Naive thymus-derived CD4-positive, alpha-beta T cell (primary cell): ENCODE data around the gene CDC42SE1. TPM values are rescaled to one million over a fixed set of nuclear protein-coding genes. Genes with fewer than 3 reads are reported as not detected.

ENCODE experiments used
- ATAC-seq: fragments of 150-1000 bp; cut with Tn5 transposase; 2 replicates; pipeline ENCODE4 v1.10.0; 2021; ENCODE audit warnings: mild to moderate bottlenecking, moderate library complexity
- CTCF ChIA-PET: fragments of 350-600 bp; sonication (Branson Sonifier 250); formaldehyde crosslinking; loops from one replicate; lab custom pipeline; 2021; ENCODE audit warnings: antibody characterized with exemption; lab: Charles Lee
- POLR2A ChIA-PET: fragments of 350-600 bp; sonication (Branson Sonifier 250); formaldehyde crosslinking; loops from one replicate; lab custom pipeline; 2021; ENCODE audit warnings: antibody characterized with exemption, inconsistent platforms; lab: Charles Lee
- DNase-seq, 9 donors: peaks; one replicate each; pipeline versions ENCODE4 v3.0.0 to v3.0.0-alpha.2; 2020 to 2022; ENCODE audit warnings: mixed read lengths in 1 of 9
- H3K27ac ChIP-seq: one replicate; pipeline ENCODE4 v1.7.0; 2013; ENCODE audit warnings: mild to moderate bottlenecking, low read depth, low read length, moderate library complexity
- H3K27me3 ChIP-seq, 2 donors: one replicate each; pipeline ENCODE4 v1.7.0; 2013; ENCODE audit warnings: low read length in 2 of 2, mild to moderate bottlenecking in 2 of 2, moderate library complexity in 2 of 2; ENCODE audit not compliant: control insufficient read depth in 2 of 2, insufficient read depth in 2 of 2
- H3K36me3 ChIP-seq, 3 experiments: 1 replicate in 2 of 3; 2 replicates in 1 of 3; pipeline ENCODE4 v1.7.0; 2013; ENCODE audit warnings: low read length in 3 of 3, mild to moderate bottlenecking in 3 of 3, moderate library complexity in 1 of 3; ENCODE audit not compliant: insufficient read depth in 3 of 3, control insufficient read depth in 2 of 3
- H3K4me1 ChIP-seq, 2 donors: one replicate each; pipeline ENCODE4 v1.7.0; 2013; ENCODE audit warnings: low read length in 2 of 2, mild to moderate bottlenecking in 2 of 2, moderate library complexity in 1 of 2; ENCODE audit not compliant: control insufficient read depth in 2 of 2, insufficient read depth in 2 of 2
- H3K4me3 ChIP-seq: 2 replicates; pipeline ENCODE4 v1.7.0; 2013; ENCODE audit warnings: mild to moderate bottlenecking, low read length
- H3K9me3 ChIP-seq, 3 experiments: 1 replicate in 2 of 3; 2 replicates in 1 of 3; pipeline ENCODE4 v1.7.0; 2013; ENCODE audit warnings: low read length in 3 of 3; ENCODE audit not compliant: control insufficient read depth in 2 of 3
- H3K27ac Mint-ChIP-seq, 9 donors: one replicate each; pipeline ENCODE4 v1.8.0; 2020 to 2022; ENCODE audit warnings: mixed read lengths in 9 of 9, mild to moderate bottlenecking in 8 of 9, moderate library complexity in 5 of 9, inconsistent platforms in 2 of 9
- H3K27me3 Mint-ChIP-seq, 5 donors: one replicate each; pipeline ENCODE4 v1.8.0; 2021 to 2022; ENCODE audit warnings: mixed read lengths in 5 of 5, mild to moderate bottlenecking in 1 of 5
- H3K36me3 Mint-ChIP-seq, 5 donors: one replicate each; pipeline ENCODE4 v1.8.0; 2020 to 2022; ENCODE audit warnings: mixed read lengths in 5 of 5, mild to moderate bottlenecking in 3 of 5, inconsistent platforms in 1 of 5
- H3K4me1 Mint-ChIP-seq, 7 donors: one replicate each; pipeline ENCODE4 v1.8.0; 2020 to 2022; ENCODE audit warnings: mixed read lengths in 7 of 7, mild to moderate bottlenecking in 3 of 7, inconsistent platforms in 1 of 7
- H3K4me3 Mint-ChIP-seq, 10 donors: one replicate each; pipeline ENCODE4 v1.8.0; 2020 to 2022; ENCODE audit warnings: mild to moderate bottlenecking in 10 of 10, mixed read lengths in 10 of 10, moderate library complexity in 6 of 10, inconsistent platforms in 2 of 10
- H3K9me3 Mint-ChIP-seq, 11 donors: one replicate each; pipeline ENCODE4 v1.8.0; 2020 to 2022; ENCODE audit warnings: mixed read lengths in 11 of 11, mild to moderate bottlenecking in 4 of 11, inconsistent platforms in 1 of 11, moderate library complexity in 1 of 11
- intact Hi-C, 2 donors: fragments of 100-400 bp; cut with micrococcal nuclease; formaldehyde crosslinking; loops; one replicate each; pipeline ENCODE4 v1.15.1; 2023
- polyA plus RNA-seq, 2 donors: library from polyadenylated mRNA; unstranded; fragments of 300-500 nt; fragmentation: Illumina TruSeq; gene quantifications; one replicate each; pipeline ENCODE4 v1.2.3, GENCODE V29; 2021
- total RNA-seq, 6 experiments: library from RNA in 5 of 6; stranded (reverse) in 5 of 6; gene quantifications; 1 replicate in 5 of 6; 2 replicates in 1 of 6; pipeline ENCODE4 v1.2.3 and lab custom pipeline; 2021 to 2026

Gene CDC42SE1
- total and polyA plus RNA-seq, 7 experiments from 2014 or later: 85.6 to 516 (median 386) TPM

GRCh38 chr1:151006327-151007052 is 52.9 kb downstream of the CDC42SE1 start, which contains the start of gene MINDY1:
Gene MINDY1 (minus strand): TSS chr1:151006902. CDS start chr1:151002617, 4,285 bp downstream.
- Histone ChIP-seq H3K36me3 (peaks cover 0 to 8% (median under 1%) of the 10 kb centered on the region in 3 experiments), H3K9me3 (no peaks in the 10 kb centered on the region), H3K27ac (peak within 1 kb of the TSS; percentile 96), H3K4me3 (peak within 1 kb of the TSS; percentile 88), H3K27me3 (no peaks in the 10 kb centered on the region), H3K4me1 (peaks cover 39 to 55% of the 10 kb centered on the region in 2 donors)
- no peaks in the 10 kb centered on the region for H3K27me3 Mint-ChIP-seq
- H3K9me3 Mint-ChIP-seq: no peaks in the 10 kb centered on the region
- peak within 1 kb of the TSS; percentile 91 to 100 (median 97) for H3K4me3 Mint-ChIP-seq
- CTCF ChIA-PET: interaction anchor here (0.6 to 3.5 kb wide), 12 partner anchors 12 to 241 kb away, joined by 3 to 30 read pairs (median 4); partner anchors contain the start of genes ANXA9, CERS2 and CTSS
- intact Hi-C loops: loop anchor here (1.0 to 10.0 kb wide), 7 partner anchors 27 to 739 kb away; partner anchors contain the start of genes APH1A (in 1 of the 2), CERS2 (in 1 of the 2), PSMD4 (in 1 of the 2) and TNFAIP8L2 (in 1 of the 2)
- DNase-seq: peak in 5 of 9 donors; percentile 20 to 36 (median 33)
- ATAC-seq: peak; percentile 23
- peaks cover 51 to 87% (median 83%) of the 10 kb centered on the region in 7 donors for H3K4me1 Mint-ChIP-seq
- H3K36me3 Mint-ChIP-seq: peaks cover 5 to 19% (median 6%) of the 10 kb centered on the region in 5 donors
- POLR2A ChIA-PET: interaction anchor here (0.5 to 4.5 kb wide), 19 partner anchors 9 to 1119 kb away, joined by 3 to 40 read pairs (median 6); partner anchors contain the start of genes ANXA9, C1orf56, CDC42SE1 and CERS2
- peak within 1 kb of the TSS; percentile 92 to 99 (median 97) for H3K27ac Mint-ChIP-seq

GRCh38 chr1:151005729-151006319 is 53.6 kb downstream of the CDC42SE1 start:
- Histone ChIP-seq H3K9me3 (no peaks in the 10 kb centered on the region), H3K36me3 (peaks cover 0 to 14% (median 5%) of the 10 kb centered on the region in 3 experiments), H3K27me3 (no peaks in the 10 kb centered on the region), H3K27ac (peak overlapping the region; percentile 96), H3K4me1 (peaks cover 39 to 55% of the 10 kb centered on the region in 2 donors), H3K4me3 (peak overlapping the region; percentile 76)
- ATAC-seq (no peak), DNase-seq (no peak)
- CTCF ChIA-PET: interaction anchor here (0.6 to 3.5 kb wide), 12 partner anchors 11 to 240 kb away, joined by 3 to 30 read pairs (median 4); partner anchors contain the start of genes ANXA9, CERS2 and CTSS
- peaks cover 5 to 23% (median 11%) of the 10 kb centered on the region in 5 donors for H3K36me3 Mint-ChIP-seq
- H3K4me3 Mint-ChIP-seq: peak overlapping the region; percentile 91 to 100 (median 97)
- intact Hi-C loops: loop anchor here (1.0 to 10.0 kb wide), 7 partner anchors 27 to 739 kb away; partner anchors contain the start of genes APH1A (in 1 of the 2), CERS2 (in 1 of the 2), PSMD4 (in 1 of the 2) and TNFAIP8L2 (in 1 of the 2)
- no peaks in the 10 kb centered on the region for H3K27me3 Mint-ChIP-seq
- POLR2A ChIA-PET: interaction anchor here (0.5 to 4.5 kb wide), 20 partner anchors 8 to 1119 kb away, joined by 3 to 40 read pairs (median 6); partner anchors contain the start of genes ANXA9, C1orf56, CDC42SE1 and CERS2
- peaks cover 58 to 87% (median 83%) of the 10 kb centered on the region in 7 donors for H3K4me1 Mint-ChIP-seq
- H3K9me3 Mint-ChIP-seq: no peaks in the 10 kb centered on the region
- peak overlapping the region; percentile 92 to 99 (median 97) for H3K27ac Mint-ChIP-seq

- H3K36me3 ChIP-seq: peaks cover 0 to 40% (median 14%) of the 10 kb centered on the region in 3 experiments
- DNase-seq: peak in 5 of 9 donors; percentile 21 to 41 (median 40)
- peak overlapping the region; percentile 46 for H3K4me3 ChIP-seq
- peaks cover 47 to 78% (median 74%) of the 10 kb centered on the region in 7 donors for H3K4me1 Mint-ChIP-seq
- CTCF ChIA-PET: interaction anchor here (0.9 to 1.6 kb wide), 4 partner anchors 27 to 238 kb away, joined by 3 to 6 read pairs (median 4); partner anchors contain the start of gene CTSS
- H3K4me3 Mint-ChIP-seq: peak overlapping the region; percentile 85 to 100 (median 96)
- peaks cover 25 to 54% of the 10 kb centered on the region in 2 donors for H3K4me1 ChIP-seq
- H3K9me3 ChIP-seq: no peaks in the 10 kb centered on the region
- H3K27ac ChIP-seq: peak overlapping the region; percentile 77
- no peaks in the 10 kb centered on the region for H3K27me3 ChIP-seq
- peak; percentile 12 for ATAC-seq
- H3K36me3 Mint-ChIP-seq: peaks cover 6 to 38% (median 16%) of the 10 kb centered on the region in 5 donors
- no peaks in the 10 kb centered on the region for H3K9me3 Mint-ChIP-seq
- POLR2A ChIA-PET: interaction anchor here (0.8 to 4.5 kb wide), 8 partner anchors 8 to 152 kb away, joined by 3 to 20 read pairs (median 5); partner anchors contain the start of gene C1orf56
- H3K27ac Mint-ChIP-seq: peak overlapping the region; percentile 83 to 97 (median 96)
- H3K27me3 Mint-ChIP-seq: no peaks in the 10 kb centered on the region
- intact Hi-C loops: loop anchor here (5.0 to 10.0 kb wide), 2 partner anchors 41 to 388 kb away; no protein-coding TSS in a partner anchor
These were observed 56.2 kb downstream of the CDC42SE1 start for GRCh38 chr1:151003180-151003579.

GRCh38 chr1:151002611-151003010 is 56.8 kb downstream of the CDC42SE1 start:
- H3K4me3 Mint-ChIP-seq: peak overlapping the region; percentile 85 to 100 (median 96)
- peak overlapping the region; percentile 83 to 97 (median 96) for H3K27ac Mint-ChIP-seq
- POLR2A ChIA-PET: interaction anchor here (0.9 to 4.5 kb wide), 8 partner anchors 7 to 52 kb away, joined by 3 to 20 read pairs (median 6); partner anchors contain the start of gene CERS2
- DNase-seq (no peak), ATAC-seq (no peak)
- Histone ChIP-seq H3K27me3 (no peaks in the 10 kb centered on the region), H3K27ac (peak overlapping the region; percentile 77), H3K36me3 (peaks cover 0 to 45% (median 14%) of the 10 kb centered on the region in 3 experiments), H3K9me3 (no peaks in the 10 kb centered on the region), H3K4me1 (peaks cover 21 to 49% of the 10 kb centered on the region in 2 donors), H3K4me3 (peak overlapping the region; percentile 46)
- H3K27me3 Mint-ChIP-seq: no peaks in the 10 kb centered on the region
- peaks cover 43 to 72% (median 68%) of the 10 kb centered on the region in 7 donors for H3K4me1 Mint-ChIP-seq
- no peaks in the 10 kb centered on the region for H3K9me3 Mint-ChIP-seq
- CTCF ChIA-PET: interaction anchor here (0.7 to 1.6 kb wide), 4 partner anchors 27 to 237 kb away, joined by 3 to 6 read pairs (median 4); partner anchors contain the start of gene CTSS
- intact Hi-C loops: loop anchor here (5.0 to 10.0 kb wide), 2 partner anchors 40 to 388 kb away; no protein-coding TSS in a partner anchor
- peaks cover 6 to 41% (median 17%) of the 10 kb centered on the region in 5 donors for H3K36me3 Mint-ChIP-seq

GRCh38 chr1:151002051-151002450 is 57.4 kb downstream of the CDC42SE1 start:
- H3K4me3 Mint-ChIP-seq: peak overlapping the region; percentile 40 to 100 (median 89)
- POLR2A ChIA-PET: interaction anchor here (0.6 to 2.1 kb wide), 9 partner anchors 9 to 60 kb away, joined by 3 to 8 read pairs (median 3); partner anchors contain the start of gene CERS2
- peak overlapping the region; percentile 77 for H3K27ac ChIP-seq
- peak overlapping the region; percentile 46 for H3K4me3 ChIP-seq
- H3K27ac Mint-ChIP-seq: peak overlapping the region in 8 of 9 donors; percentile 92 to 97 (median 96)
- peaks cover 16 to 43% of the 10 kb centered on the region in 2 donors for H3K4me1 ChIP-seq
- CTCF ChIA-PET: interaction anchor here (0.7 to 1.4 kb wide), 5 partner anchors 23 to 88 kb away, joined by 3 to 9 read pairs (median 5); no protein-coding TSS in a partner anchor
- intact Hi-C loops: loop anchor here (5.0 to 10.0 kb wide), 2 partner anchors 40 to 387 kb away; no protein-coding TSS in a partner anchor
- H3K4me1 Mint-ChIP-seq: peaks cover 37 to 66% (median 63%) of the 10 kb centered on the region in 7 donors
- no peaks in the 10 kb centered on the region for H3K27me3 ChIP-seq
- peaks cover 8 to 47% (median 17%) of the 10 kb centered on the region in 5 donors for H3K36me3 Mint-ChIP-seq
- ATAC-seq: no peak
- DNase-seq: no peak
- peaks cover 0 to 51% (median 14%) of the 10 kb centered on the region in 3 experiments for H3K36me3 ChIP-seq
- no peaks in the 10 kb centered on the region for H3K27me3 Mint-ChIP-seq
- no peaks in the 10 kb centered on the region for H3K9me3 ChIP-seq
- H3K9me3 Mint-ChIP-seq: no peaks in the 10 kb centered on the region
